Heart right ventricle (tissue), 16 donors: ENCODE measurements around the gene DISP3. TPM values are rescaled to one million over a fixed set of nuclear protein-coding genes. Genes with fewer than 3 reads are reported as not detected.

ENCODE experiments used
- ATAC-seq, 8 donors: fragments of 200-7000 bp; cut with Tn5 transposase; one replicate each; pipeline ENCODE4 v1.9.1; 2020; ENCODE audit warnings: mild to moderate bottlenecking in 8 of 8, moderate library complexity in 8 of 8, moderate number of reproducible peaks in 1 of 8
- DNase-seq, 2 donors: peaks; one replicate each; pipeline ENCODE4 v3.0.0-alpha.2; 2020
- H3K27ac ChIP-seq, 10 donors: fragments of 200-600 bp; sonication (generic) in 2 of 10; one replicate each; pipeline versions ENCODE4 v1.5.0 to v1.8.0; 2020 to 2022; ENCODE audit warnings: mild to moderate bottlenecking in 3 of 10
- H3K27me3 ChIP-seq, 7 donors: fragments of 200-600 bp; one replicate each; pipeline ENCODE4 v1.8.0; 2021 to 2022; ENCODE audit warnings: mild to moderate bottlenecking in 2 of 7
- H3K36me3 ChIP-seq, 9 donors: fragments of 200-600 bp; sonication (generic) in 1 of 9; one replicate each; pipeline versions ENCODE4 v1.5.0 to v1.8.0; 2020 to 2022; ENCODE audit warnings: mild to moderate bottlenecking in 2 of 9
- H3K4me1 ChIP-seq, 9 donors: fragments of 200-600 bp; sonication (generic) in 1 of 9; one replicate each; pipeline versions ENCODE4 v1.5.0 to v1.8.0; 2020 to 2022; ENCODE audit warnings: mild to moderate bottlenecking in 4 of 9
- H3K4me3 ChIP-seq, 10 donors: fragments of 200-600 bp; sonication (generic) in 2 of 10; one replicate each; pipeline versions ENCODE4 v1.5.0 to v1.8.0; 2020 to 2022; ENCODE audit warnings: mild to moderate bottlenecking in 7 of 10, moderate library complexity in 2 of 10
- H3K9me3 ChIP-seq, 11 donors: fragments of 200-600 bp in 10 of 11; sonication (generic) in 2 of 11; one replicate each; pipeline versions ENCODE4 v1.5.0 to v1.8.0; 2013 to 2022; ENCODE audit warnings: mild to moderate bottlenecking in 2 of 11, control low read depth in 1 of 11, moderate library complexity in 1 of 11
- WGBS, 2 donors: extraction: QIAGEN DNeasy Blood & Tissue Kit; methylation state at CpG; one replicate each; pipeline ENCODE4 v1.1.7; 2013; ENCODE audit warnings: inconsistent platforms in 1 of 2; 5-methylcytosine and 5-hydroxymethylcytosine counted together
- intact Hi-C, 10 donors: fragments of 100-400 bp; cut with DNase I; formaldehyde crosslinking; loops; one replicate each; pipeline versions ENCODE4 v1.11.1 to v1.14.2; 2022
- polyA plus RNA-seq, 2 donors: library from polyadenylated mRNA; stranded (reverse); fragments of 200-250 nt; gene quantifications; one replicate each; pipeline ENCODE4 v1.2.3, GENCODE V29; 2013
- total RNA-seq, 10 donors: library from RNA; stranded (reverse); fragmentation: NEBNext Ultra II Directional in 3 of 10; extraction: Animal tissue kit (Norgen Biotek cat#: 25700) in 3 of 10; gene quantifications; one replicate each; pipeline versions ENCODE4 v1.2.1 to v1.2.4, GENCODE V29; 2021 to 2023
- TF ChIP-seq, protein P1 (sequence below), 9 donors: fragments of 200-600 bp; sonication (generic) in 2 of 9; IDR thresholded peaks; one replicate each; pipeline versions ENCODE4 v1.5.0 to v1.8.0; 2021 to 2022; ENCODE audit warnings: antibody characterized with exemption in 9 of 9, mild to moderate bottlenecking in 5 of 9, moderate library complexity in 1 of 9
- donor health status: Arrhythmogenic right ventricular cardiomyopathy.
- donor health status: ischemic (EF 13 %, LVEDD 7.1; RV severe dilation, severe dysfunction).
- donor health status: healthy with polysubstance abuse.
- donor health status: DM: no; HTN: yes; CAD: no.
- donor health status: DM: no; HTN: no; CAD: no.
- donor health status: ischemic (EF 25% LVEDD 6.9; RV normal size, moderate dysfunction).
- donor health status: ischemic (EF 25% LVEDD 5.7; RV mildly dilated, moderate dysfunction).
- donor health status: healthy.
- donor health status: DM: yes; HTN: yes; CAD: no.
- donor health status: Ischemic cardiomyopathy.
- donor health status: ischemic (EF 35%, LVEDD 5.7; RV mildly dilated, moderate dysfunction).
- donor health status: nonischemic (EF 11% LVEDD 7.7; RV severe dilation, severe dysfunction).
- donor health status: DM: yes; HTN: yes; CAD: no.
- donor health status: PGD.
- donor health status: ischemic (EF 29% LVEDD 5.4; RV normal size, mild dysfunction).
- donor health status: nonischemic (EF 23%, LVEDD 6.1; RV moderate dilation, normal function).

Gene DISP3
- total and polyA plus RNA-seq, 12 donors = 0.05 to 0.22 (median 0.13) TPM; not detected in 5

DNA sequence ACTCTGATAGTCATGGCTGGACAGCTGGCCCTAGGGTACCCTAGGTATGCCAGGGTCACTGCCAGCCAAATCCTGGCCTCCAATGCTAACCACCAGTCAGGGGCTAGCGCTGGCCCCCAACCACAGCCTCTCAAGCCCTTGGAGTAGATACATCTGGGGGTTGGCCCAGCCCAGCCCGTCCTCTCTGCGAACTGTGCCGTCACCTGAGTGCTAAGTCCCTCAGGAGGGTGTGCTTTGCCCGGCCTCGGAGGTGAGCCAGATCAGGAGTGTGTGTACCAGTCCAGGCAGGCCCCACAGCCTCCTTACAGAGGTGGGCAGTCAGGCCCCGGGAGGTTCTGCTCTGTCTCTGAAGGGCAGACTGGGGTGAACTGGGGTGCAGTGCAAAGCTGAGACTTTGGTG is 34.0 kb upstream of the DISP3 start:
- intact Hi-C loops = no loop called here
- Histone ChIP-seq H3K36me3 (no peaks in the 10 kb centered on the region), H3K4me1 (no peaks in the 10 kb centered on the region), H3K27me3 (peaks cover 0 to 84% (median 57%) of the 10 kb centered on the region in 7 donors), H3K27ac (no peak overlapping the region), H3K4me3 (no peak overlapping the region), H3K9me3 (no peaks in the 10 kb centered on the region)
- WGBS, 2 donors = 67 to 69% methylated on average over 7 of the region's 7 CpGs
- ATAC-seq (no peak), DNase-seq (no peak)
- TF ChIP-seq, protein P1, sequence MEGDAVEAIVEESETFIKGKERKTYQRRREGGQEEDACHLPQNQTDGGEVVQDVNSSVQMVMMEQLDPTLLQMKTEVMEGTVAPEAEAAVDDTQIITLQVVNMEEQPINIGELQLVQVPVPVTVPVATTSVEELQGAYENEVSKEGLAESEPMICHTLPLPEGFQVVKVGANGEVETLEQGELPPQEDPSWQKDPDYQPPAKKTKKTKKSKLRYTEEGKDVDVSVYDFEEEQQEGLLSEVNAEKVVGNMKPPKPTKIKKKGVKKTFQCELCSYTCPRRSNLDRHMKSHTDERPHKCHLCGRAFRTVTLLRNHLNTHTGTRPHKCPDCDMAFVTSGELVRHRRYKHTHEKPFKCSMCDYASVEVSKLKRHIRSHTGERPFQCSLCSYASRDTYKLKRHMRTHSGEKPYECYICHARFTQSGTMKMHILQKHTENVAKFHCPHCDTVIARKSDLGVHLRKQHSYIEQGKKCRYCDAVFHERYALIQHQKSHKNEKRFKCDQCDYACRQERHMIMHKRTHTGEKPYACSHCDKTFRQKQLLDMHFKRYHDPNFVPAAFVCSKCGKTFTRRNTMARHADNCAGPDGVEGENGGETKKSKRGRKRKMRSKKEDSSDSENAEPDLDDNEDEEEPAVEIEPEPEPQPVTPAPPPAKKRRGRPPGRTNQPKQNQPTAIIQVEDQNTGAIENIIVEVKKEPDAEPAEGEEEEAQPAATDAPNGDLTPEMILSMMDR (IDR thresholded peaks at IDR 0.05) = no peak

DNA sequence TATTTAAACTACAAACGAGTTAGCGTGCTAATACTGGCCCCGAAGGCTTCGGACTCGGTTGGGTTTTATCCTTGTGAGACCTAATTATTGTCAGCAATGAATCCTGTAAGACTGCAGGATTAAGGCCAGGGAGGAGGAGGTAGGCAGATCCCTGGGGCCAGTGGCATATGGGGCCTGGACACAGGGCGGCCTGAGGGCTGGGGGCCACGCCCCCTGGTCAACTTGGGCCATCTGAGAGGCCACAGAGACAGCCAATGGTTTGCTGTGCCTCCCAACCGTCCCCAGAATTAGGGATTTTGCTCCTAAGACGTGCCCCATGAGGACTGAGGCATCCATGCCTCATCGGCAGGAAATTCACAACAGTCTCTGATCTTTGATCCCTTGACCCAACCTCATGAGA is 31.1 kb upstream of the DISP3 start:
- ATAC-seq (no peak), DNase-seq (no peak)
- Histone ChIP-seq H3K36me3 (no peaks in the 10 kb centered on the region), H3K4me3 (no peak overlapping the region), H3K9me3 (no peaks in the 10 kb centered on the region), H3K27ac (no peak overlapping the region), H3K4me1 (no peaks in the 10 kb centered on the region), H3K27me3 (peaks cover 0 to 90% (median 68%) of the 10 kb centered on the region in 7 donors)
- intact Hi-C loops = no loop called here
- 58 to 78% methylated on average over 10 of the region's 10 CpGs for WGBS, 2 donors
- TF ChIP-seq, protein P1 (IDR thresholded peaks at IDR 0.05) = no peak

DNA sequence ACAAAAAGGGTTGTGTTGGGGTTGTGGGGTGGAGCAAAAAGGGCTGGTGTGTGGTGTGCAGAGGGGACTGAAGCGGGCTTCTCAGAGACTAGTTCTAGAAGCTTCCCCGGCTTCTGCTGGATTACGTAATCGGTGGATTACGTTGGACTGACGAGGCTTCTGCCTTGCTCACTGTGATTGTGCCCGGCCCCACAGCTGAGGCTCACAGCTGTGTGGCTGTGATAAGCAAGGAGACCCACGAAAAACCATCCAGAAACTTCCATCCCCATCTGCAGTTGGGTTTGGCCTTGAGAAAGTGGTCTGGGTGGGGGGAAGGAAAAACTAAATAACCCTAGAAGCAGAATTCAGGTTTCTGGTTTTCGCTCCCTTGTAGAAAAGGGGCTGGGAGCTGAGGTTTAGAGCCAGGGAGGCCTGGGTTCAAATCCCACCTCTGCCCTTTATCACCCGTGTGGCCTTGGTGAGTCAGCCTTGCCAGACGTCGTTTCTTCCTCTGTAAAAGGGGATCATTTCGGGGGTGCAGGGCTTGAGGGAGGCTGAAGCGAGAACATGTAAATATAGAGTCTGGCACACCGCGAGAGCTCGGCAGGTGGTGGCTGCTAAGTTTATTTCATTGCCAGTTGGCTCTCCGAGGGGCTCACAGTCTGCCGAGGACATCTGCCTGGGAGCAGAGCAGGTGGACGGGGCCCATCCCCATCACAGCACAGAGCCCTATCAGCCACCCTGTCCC is 30.4 kb upstream of the DISP3 start:
- 57 to 62% methylated on average over 20 of the region's 20 CpGs for WGBS, 2 donors
- H3K36me3 ChIP-seq = no peaks in the 10 kb centered on the region
- no peak overlapping the region for H3K4me3 ChIP-seq
- ATAC-seq = no peak
- no peak overlapping the region for H3K27ac ChIP-seq
- no peaks in the 10 kb centered on the region for H3K4me1 ChIP-seq
- intact Hi-C loops = no loop called here
- H3K27me3 ChIP-seq = peaks cover 0 to 90% (median 67%) of the 10 kb centered on the region in 7 donors
- no peak for DNase-seq
- no peaks in the 10 kb centered on the region for H3K9me3 ChIP-seq
- TF ChIP-seq, protein P1 (IDR thresholded peaks at IDR 0.05) = no peak

DNA sequence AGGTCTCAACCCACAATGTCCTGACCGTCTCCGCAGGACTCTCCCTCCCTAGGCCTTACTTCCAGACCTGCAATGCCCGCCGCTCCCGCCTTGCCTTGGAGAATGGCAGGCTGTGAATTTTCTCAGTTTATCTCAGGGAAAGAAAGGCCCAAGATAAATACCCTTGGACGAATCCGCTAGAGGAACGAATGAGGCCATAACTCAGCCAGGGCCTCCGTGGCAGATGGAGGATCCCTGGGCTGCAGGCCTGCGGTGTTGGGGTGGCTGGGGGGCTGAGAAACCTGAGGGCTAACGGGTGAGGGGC is 29.9 kb upstream of the DISP3 start:
- DNase-seq = no peak
- intact Hi-C loops = no loop called here
- no peak for ATAC-seq
- no peaks in the 10 kb centered on the region for H3K4me1 ChIP-seq
- TF ChIP-seq, protein P1 (IDR thresholded peaks at IDR 0.05) = no peak
- H3K9me3 ChIP-seq = no peaks in the 10 kb centered on the region
- peaks cover 0 to 91% (median 68%) of the 10 kb centered on the region in 7 donors for H3K27me3 ChIP-seq
- 47 to 51% methylated on average over 11 of the region's 11 CpGs for WGBS, 2 donors
- H3K4me3 ChIP-seq = no peak overlapping the region
- no peaks in the 10 kb centered on the region for H3K36me3 ChIP-seq
- no peak overlapping the region for H3K27ac ChIP-seq
